Fibroblast of villous mesenchyme (primary cell): ENCODE measurements around the gene WDFY4. TPM values are rescaled to one million over a fixed set of nuclear protein-coding genes. Genes with fewer than 3 reads are reported as not detected.
A peak's percentile ranks its signal among the peaks of the same experiment; 100 is the strongest.

Experiments
- DNase-seq: peaks from one replicate; pipeline ENCODE4 v3.0.0-alpha.2; 2010; ENCODE audit warnings: low read depth
- H3K4me3 ChIP-seq: 2 replicates; pipeline ENCODE4 v1.5.1; 2011; ENCODE audit warnings: low read depth, mild to moderate bottlenecking, low read length
- CTCF ChIP-seq: IDR thresholded peaks from 2 replicates; pipeline ENCODE4 v1.5.1; 2012; ENCODE audit warnings: low read depth, mild to moderate bottlenecking, low read length; ENCODE audit not compliant: insufficient read depth
- total RNA-seq: library from RNA; depleted of rRNA; stranded (reverse); fragments of >200 nt; gene quantifications from 2 replicates; pipeline ENCODE4 v1.2.3, GENCODE V29; 2012

The WDFY4 gene
- total RNA-seq, 1 donor, result not detected

GRCh38 chr10:48996329-48996728 lies 311.7 kb downstream of the WDFY4 start:
- DNase-seq, result no peak
- TF ChIP-seq CTCF, result no peak
- H3K4me3 ChIP-seq, result no peak overlapping the region

GRCh38 chr10:48999346-48999745 lies 314.7 kb downstream of the WDFY4 start:
- DNase-seq, result no peak
- H3K4me3 ChIP-seq, result no peak overlapping the region
- TF ChIP-seq CTCF, result no peak

- TF ChIP-seq CTCF, result no peak
- no peak for DNase-seq
- H3K4me3 ChIP-seq, result no peak overlapping the region
Observed at GRCh38 chr10:49000437-49001398, 316.0 kb downstream of the WDFY4 start.

- DNase-seq, result no peak
- H3K4me3 ChIP-seq, result no peak overlapping the region
- peak; percentile 19 for TF ChIP-seq CTCF
Observed at GRCh38 chr10:49001402-49001801, 316.7 kb downstream of the WDFY4 start.

GRCh38 chr10:49001870-49002672 lies 317.4 kb downstream of the WDFY4 start:
- H3K4me3 ChIP-seq, result no peak overlapping the region
- no peak for TF ChIP-seq CTCF
- DNase-seq, result no peak

- no peak overlapping the region for H3K4me3 ChIP-seq
- TF ChIP-seq CTCF, result no peak
- peak; percentile 44 for DNase-seq
Observed at GRCh38 chr10:49005270-49005669, 320.6 kb downstream of the WDFY4 start.
